ENCODE data around the gene SIT1.

Gene SIT1

DNA sequence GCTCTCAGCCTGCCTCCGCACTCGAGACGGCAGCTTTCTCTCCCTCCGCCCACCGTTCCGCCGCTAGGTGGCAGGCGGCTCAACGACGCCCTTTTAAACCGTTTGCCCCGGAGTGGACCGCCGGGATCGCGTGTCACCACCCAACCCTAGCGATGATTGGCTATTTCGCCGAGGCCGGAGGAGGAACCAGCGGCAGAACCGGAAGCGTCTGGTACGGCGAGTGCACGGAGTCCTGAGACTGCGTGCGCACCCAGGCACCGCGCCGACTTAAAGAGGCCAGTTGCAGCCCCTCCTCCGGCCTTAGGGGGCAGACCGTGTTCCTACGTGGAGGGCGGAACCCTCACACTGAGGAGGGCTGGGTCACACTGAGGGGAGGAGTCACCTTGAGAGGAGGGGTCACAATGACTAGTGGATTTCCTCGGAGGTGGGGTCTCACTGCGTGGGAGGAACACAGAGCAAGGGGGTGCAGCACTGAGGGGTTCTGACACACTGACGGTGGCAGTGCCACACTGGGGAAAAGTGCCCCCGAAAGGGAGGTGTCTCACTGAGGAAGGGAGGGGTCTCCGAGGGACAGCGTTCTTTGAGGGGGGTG is 46.6 kb downstream of the SIT1 start:
- DNase-seq, result peak; percentile 100

- peak; percentile 23 for DNase-seq
These were observed 47.2 kb downstream of the SIT1 start for GRCh38 chr9:35603506-35603985.

- no peak for DNase-seq
These were observed 50.7 kb downstream of the SIT1 start for GRCh38 chr9:35599763-35600604.
